Lower lobe of right lung (tissue), 2 donors: Measurements from ENCODE around the gene PCSK9. TPM values are rescaled to one million over a fixed set of nuclear protein-coding genes. Genes with fewer than 3 reads are reported as not detected.
A peak's percentile ranks its signal among the peaks of the same experiment; 100 is the strongest.

Source experiments
- ATAC-seq, 2 donors: fragments of 200-7000 bp; cut with Tn5 transposase; one replicate each; pipeline ENCODE4 v1.9.1; 2020 to 2022; ENCODE audit warnings: mild to moderate bottlenecking in 2 of 2, moderate library complexity in 2 of 2
- DNase-seq: peaks from one replicate; pipeline ENCODE4 v3.0.0-alpha.2; 2020
- H3K27ac ChIP-seq: fragments of 200-600 bp; one replicate; pipeline ENCODE4 v1.8.0; 2022
- H3K27me3 ChIP-seq: fragments of 200-600 bp; one replicate; pipeline ENCODE4 v1.8.0; 2022; ENCODE audit warnings: low read depth
- H3K36me3 ChIP-seq: fragments of 200-600 bp; one replicate; pipeline ENCODE4 v1.8.0; 2022; ENCODE audit warnings: mild to moderate bottlenecking
- H3K4me1 ChIP-seq: fragments of 200-600 bp; one replicate; pipeline ENCODE4 v1.8.0; 2022
- H3K4me3 ChIP-seq: fragments of 200-600 bp; one replicate; pipeline ENCODE4 v1.8.0; 2022; ENCODE audit warnings: mild to moderate bottlenecking
- H3K9me3 ChIP-seq: fragments of 200-600 bp; one replicate; pipeline ENCODE4 v1.8.0; 2022
- CTCF ChIP-seq: fragments of 200-600 bp; IDR thresholded peaks from one replicate; pipeline ENCODE4 v1.8.0; 2022; ENCODE audit warnings: antibody characterized with exemption, mild to moderate bottlenecking
- intact Hi-C: fragments of 100-400 bp; cut with DNase I; formaldehyde crosslinking; loops from one replicate; pipeline ENCODE4 v1.11.0; 2022
- total RNA-seq: library from RNA; stranded (reverse); fragmentation: NEBNext Ultra II Directional; extraction: Animal tissue kit (Norgen Biotek cat#: 25700); gene quantifications from one replicate; pipeline ENCODE4 v1.2.1, GENCODE V29; 2021
- donor health status: DM: no; HTN: yes; CAD: no; lungs with severe emphysema.

Gene PCSK9
- total RNA-seq, 1 donor from 2014 or later, result 25.7 TPM

- no peak overlapping the region for H3K4me3 ChIP-seq
- peaks cover 4% of the 10 kb centered on the region for H3K36me3 ChIP-seq
- no peaks in the 10 kb centered on the region for H3K27me3 ChIP-seq
- DNase-seq, result no peak
- no peaks in the 10 kb centered on the region for H3K9me3 ChIP-seq
- no peak for TF ChIP-seq CTCF
- H3K27ac ChIP-seq, result no peak overlapping the region
- ATAC-seq, result no peak
- H3K4me1 ChIP-seq, result no peaks in the 10 kb centered on the region
- intact Hi-C loops, result no loop called here
Observed at GRCh38 chr1:55050283-55050682, 10.9 kb downstream of the PCSK9 start.

- no peak for DNase-seq
- H3K4me1 ChIP-seq, result no peaks in the 10 kb centered on the region
- no peaks in the 10 kb centered on the region for H3K27me3 ChIP-seq
- ATAC-seq, result no peak
- intact Hi-C loops, result no loop called here
- H3K4me3 ChIP-seq, result no peak overlapping the region
- no peak for TF ChIP-seq CTCF
- H3K9me3 ChIP-seq, result no peaks in the 10 kb centered on the region
- H3K27ac ChIP-seq, result no peak overlapping the region
- peaks cover 4% of the 10 kb centered on the region for H3K36me3 ChIP-seq
Observed at GRCh38 chr1:55051169-55051568, 11.8 kb downstream of the PCSK9 start.

- Histone ChIP-seq H3K4me1 (no peaks in the 10 kb centered on the region), H3K4me3 (no peak overlapping the region), H3K36me3 (peaks cover 4% of the 10 kb centered on the region), H3K9me3 (no peaks in the 10 kb centered on the region), H3K27me3 (no peaks in the 10 kb centered on the region), H3K27ac (no peak overlapping the region)
- ATAC-seq (no peak), DNase-seq (no peak)
- intact Hi-C loops, result no loop called here
- TF ChIP-seq CTCF, result no peak
Observed at GRCh38 chr1:55051621-55052020, 12.3 kb downstream of the PCSK9 start.

GRCh38 chr1:55052221-55053142 lies 13.1 kb downstream of the PCSK9 start:
- TF ChIP-seq CTCF, result no peak
- H3K36me3 ChIP-seq, result no peaks in the 10 kb centered on the region
- H3K9me3 ChIP-seq, result no peaks in the 10 kb centered on the region
- no peak overlapping the region for H3K4me3 ChIP-seq
- no peak for ATAC-seq
- no peaks in the 10 kb centered on the region for H3K4me1 ChIP-seq
- no peaks in the 10 kb centered on the region for H3K27me3 ChIP-seq
- H3K27ac ChIP-seq, result no peak overlapping the region
- intact Hi-C loops, result no loop called here
- no peak for DNase-seq

GRCh38 chr1:55053265-55053954 lies 14.1 kb downstream of the PCSK9 start:
- Histone ChIP-seq H3K4me1 (no peaks in the 10 kb centered on the region), H3K27ac (no peak overlapping the region), H3K27me3 (no peaks in the 10 kb centered on the region), H3K4me3 (no peak overlapping the region), H3K9me3 (no peaks in the 10 kb centered on the region), H3K36me3 (no peaks in the 10 kb centered on the region)
- DNase-seq, result peak; percentile 67
- peak; percentile 77 to 78 for ATAC-seq
- TF ChIP-seq CTCF, result no peak
- intact Hi-C loops, result no loop called here
